Panc1 (cell line): Measurements from ENCODE around the gene TMEM170A. TPM values are rescaled to one million over a fixed set of nuclear protein-coding genes. Genes with fewer than 3 reads are reported as not detected.

Experiments used
- ATAC-seq: fragments of 200-7000 bp; cut with Tn5 transposase; 2 replicates; pipeline ENCODE4 v1.9.1; 2020; ENCODE audit warnings: mild to moderate bottlenecking, moderate library complexity
- BruUV-seq: library from RNA; stranded (reverse); fragments of 400-500 nt; replicated peaks from 2 replicates; lab custom pipeline; 2021; lab: Mats Ljungman, UMichigan
- CTCF ChIA-PET: fragments of 300-600 bp; sonication (Branson Sonifier 250); formaldehyde crosslinking; loops from one replicate; lab custom pipeline; 2022; ENCODE audit warnings: antibody characterized with exemption; lab: Charles Lee
- POLR2A ChIA-PET: fragments of 300-600 bp; sonication (Branson Sonifier 250); formaldehyde crosslinking; loops from one replicate; lab custom pipeline; 2022; ENCODE audit warnings: antibody characterized with exemption; lab: Charles Lee
- DNase-seq: peaks from one replicate; pipeline ENCODE4 v3.0.0-alpha.2; 2010; ENCODE audit warnings: low read depth, low spot score
- H3K27ac ChIP-seq: 2 replicates; pipeline ENCODE4 v1.5.1; 2011; ENCODE audit warnings: mild to moderate bottlenecking, low read length, inconsistent platforms
- H3K27me3 ChIP-seq: fragments of 200-500 bp; sonication (Bioruptor generic); 2 replicates; pipeline ENCODE4 v1.6.0; 2014; ENCODE audit warnings: low read length, inconsistent platforms; ENCODE audit not compliant: control insufficient read depth, insufficient read depth
- H3K36me3 ChIP-seq: fragments of 200-500 bp; sonication (Bioruptor generic); 2 replicates; pipeline ENCODE4 v1.5.1; 2014; ENCODE audit warnings: inconsistent platforms, mild to moderate bottlenecking, low read length, moderate library complexity; ENCODE audit not compliant: control insufficient read depth, insufficient read depth
- H3K4me1 ChIP-seq: 2 replicates; pipeline ENCODE4 v1.5.1; 2011; ENCODE audit warnings: inconsistent platforms, mild to moderate bottlenecking, low read length, moderate library complexity; ENCODE audit not compliant: control insufficient read depth, insufficient read depth
- H3K4me3 ChIP-seq, 2 experiments: 2 replicates each; pipeline ENCODE4 v1.5.1; 2011 to 2012; ENCODE audit warnings: low read depth in 2 of 2, low read length in 2 of 2, mild to moderate bottlenecking in 2 of 2, inconsistent platforms in 1 of 2, moderate library complexity in 1 of 2
- H3K9me3 ChIP-seq: fragments of 200-500 bp; sonication (Bioruptor generic); 2 replicates; pipeline ENCODE4 v1.5.1; 2014; ENCODE audit warnings: low read depth, mild to moderate bottlenecking, inconsistent platforms, low read length, moderate library complexity; ENCODE audit not compliant: control insufficient read depth, insufficient read depth
- POLR2AphosphoS5 ChIP-seq: IDR thresholded peaks from 2 replicates; pipeline ENCODE4 v1.6.1; 2012; ENCODE audit warnings: mild to moderate bottlenecking, low read depth, low read length, moderate library complexity
- SIN3A ChIP-seq: IDR thresholded peaks from 2 replicates; pipeline ENCODE4 v1.6.1; 2012; ENCODE audit warnings: low read depth, mild to moderate bottlenecking, low read length, moderate library complexity, borderline replicate concordance; ENCODE audit not compliant: insufficient read depth
- TCF7L2 ChIP-seq: IDR thresholded peaks from 2 replicates; pipeline ENCODE4 v1.6.1; 2011; ENCODE audit warnings: mild to moderate bottlenecking, low read depth, low read length, inconsistent platforms
- in situ Hi-C: cut with HindIII; loops from 2 replicates; pipeline ENCODE4 v1.10.0; 2016; ENCODE audit warnings: low sequenced_read_pairs, low pct_unique_long_range_greater_than_20kb
- intact Hi-C: fragments of 100-400 bp; cut with micrococcal nuclease; formaldehyde crosslinking; loops from one replicate; pipeline ENCODE4 v1.10.0; 2022; ENCODE audit not compliant: unreplicated experiment
- total RNA-seq: library from RNA; stranded (reverse); gene quantifications from one replicate; pipeline ENCODE4 v1.2.1, GENCODE V29; 2021; ENCODE audit not compliant: unreplicated experiment
- TF ChIP-seq, protein P1 (sequence below): fragments of 450-650 bp; IDR thresholded peaks from 2 replicates; pipeline ENCODE4 v1.5.1; 2017; ENCODE audit warnings: mild to moderate bottlenecking
- TF ChIP-seq, protein P2 (sequence below), 2 experiments: IDR thresholded peaks; 2 replicates each; pipeline ENCODE4 v1.6.1; 2011 to 2012; ENCODE audit warnings: low read depth in 2 of 2, control low read depth in 1 of 2, low read length in 1 of 2, mild to moderate bottlenecking in 1 of 2, moderate library complexity in 1 of 2; ENCODE audit not compliant: insufficient read depth in 1 of 2

Gene TMEM170A
- total RNA-seq, 1 experiment from 2014 or later, result 19.0 TPM

DNA sequence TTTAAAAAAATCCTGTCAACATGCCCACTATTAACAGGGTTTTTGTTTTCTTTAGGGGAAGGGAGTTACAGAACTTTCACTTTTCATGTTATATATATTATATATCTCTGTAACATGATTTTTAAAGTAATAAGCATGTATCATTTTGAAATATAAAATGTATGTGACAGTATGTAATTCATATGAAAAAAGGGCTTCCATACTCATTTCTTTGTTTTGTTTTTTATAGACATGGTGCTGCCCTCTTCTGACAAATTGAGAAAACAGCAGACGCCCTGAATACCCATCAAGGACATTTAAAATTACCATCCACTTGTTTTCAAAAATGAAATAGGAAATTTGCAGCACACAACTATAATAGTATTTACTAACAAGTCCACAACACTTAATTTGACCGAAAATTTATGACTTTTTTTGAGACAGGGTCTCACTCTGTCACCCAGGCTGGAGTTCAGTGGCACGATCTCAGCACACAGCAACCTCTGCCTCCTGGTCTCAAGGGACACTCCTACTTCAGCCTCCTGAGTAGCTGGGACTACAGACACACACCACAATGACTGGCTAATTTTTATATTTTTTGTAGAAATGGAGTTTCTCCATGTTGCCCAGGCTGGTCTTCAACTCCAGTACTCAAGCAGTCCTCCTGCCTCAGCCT, 61.5 kb downstream of the TMEM170A start:
- no peak for TF ChIP-seq SIN3A
- TF ChIP-seq, protein P1, sequence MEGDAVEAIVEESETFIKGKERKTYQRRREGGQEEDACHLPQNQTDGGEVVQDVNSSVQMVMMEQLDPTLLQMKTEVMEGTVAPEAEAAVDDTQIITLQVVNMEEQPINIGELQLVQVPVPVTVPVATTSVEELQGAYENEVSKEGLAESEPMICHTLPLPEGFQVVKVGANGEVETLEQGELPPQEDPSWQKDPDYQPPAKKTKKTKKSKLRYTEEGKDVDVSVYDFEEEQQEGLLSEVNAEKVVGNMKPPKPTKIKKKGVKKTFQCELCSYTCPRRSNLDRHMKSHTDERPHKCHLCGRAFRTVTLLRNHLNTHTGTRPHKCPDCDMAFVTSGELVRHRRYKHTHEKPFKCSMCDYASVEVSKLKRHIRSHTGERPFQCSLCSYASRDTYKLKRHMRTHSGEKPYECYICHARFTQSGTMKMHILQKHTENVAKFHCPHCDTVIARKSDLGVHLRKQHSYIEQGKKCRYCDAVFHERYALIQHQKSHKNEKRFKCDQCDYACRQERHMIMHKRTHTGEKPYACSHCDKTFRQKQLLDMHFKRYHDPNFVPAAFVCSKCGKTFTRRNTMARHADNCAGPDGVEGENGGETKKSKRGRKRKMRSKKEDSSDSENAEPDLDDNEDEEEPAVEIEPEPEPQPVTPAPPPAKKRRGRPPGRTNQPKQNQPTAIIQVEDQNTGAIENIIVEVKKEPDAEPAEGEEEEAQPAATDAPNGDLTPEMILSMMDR, result peak; percentile 68
- H3K27ac ChIP-seq, result no peak overlapping the region
- BruUV-seq, result no TSS peak

GRCh38 chr16:75402159-75402820, 62.2 kb downstream of the TMEM170A start:
- CTCF ChIA-PET, result interaction anchor here (0.7 kb wide), 1 partner anchor 53 kb away, joined by 3 read pairs; no protein-coding TSS in a partner anchor
- DNase-seq (no peak), ATAC-seq (no peak)
- Histone ChIP-seq H3K4me1 (no peaks in the 10 kb centered on the region), H3K9me3 (no peaks in the 10 kb centered on the region), H3K36me3 (no peaks in the 10 kb centered on the region; the same call in 1 of the 2 replicates), H3K27me3 (no peaks in the 10 kb centered on the region), H3K27ac (no peak overlapping the region), H3K4me3 (no peak overlapping the region)
- POLR2A ChIA-PET, result no interaction called here
- intact Hi-C loops, result loop anchor here (2.0 kb wide), 1 partner anchor 203 kb away; no protein-coding TSS in a partner anchor
- no TSS peak for BruUV-seq
- in situ Hi-C loops, result no loop called here
- TF ChIP-seq SIN3A (no peak), TCF7L2 (no peak), POLR2AphosphoS5 (no peak)
- TF ChIP-seq, protein P2, sequence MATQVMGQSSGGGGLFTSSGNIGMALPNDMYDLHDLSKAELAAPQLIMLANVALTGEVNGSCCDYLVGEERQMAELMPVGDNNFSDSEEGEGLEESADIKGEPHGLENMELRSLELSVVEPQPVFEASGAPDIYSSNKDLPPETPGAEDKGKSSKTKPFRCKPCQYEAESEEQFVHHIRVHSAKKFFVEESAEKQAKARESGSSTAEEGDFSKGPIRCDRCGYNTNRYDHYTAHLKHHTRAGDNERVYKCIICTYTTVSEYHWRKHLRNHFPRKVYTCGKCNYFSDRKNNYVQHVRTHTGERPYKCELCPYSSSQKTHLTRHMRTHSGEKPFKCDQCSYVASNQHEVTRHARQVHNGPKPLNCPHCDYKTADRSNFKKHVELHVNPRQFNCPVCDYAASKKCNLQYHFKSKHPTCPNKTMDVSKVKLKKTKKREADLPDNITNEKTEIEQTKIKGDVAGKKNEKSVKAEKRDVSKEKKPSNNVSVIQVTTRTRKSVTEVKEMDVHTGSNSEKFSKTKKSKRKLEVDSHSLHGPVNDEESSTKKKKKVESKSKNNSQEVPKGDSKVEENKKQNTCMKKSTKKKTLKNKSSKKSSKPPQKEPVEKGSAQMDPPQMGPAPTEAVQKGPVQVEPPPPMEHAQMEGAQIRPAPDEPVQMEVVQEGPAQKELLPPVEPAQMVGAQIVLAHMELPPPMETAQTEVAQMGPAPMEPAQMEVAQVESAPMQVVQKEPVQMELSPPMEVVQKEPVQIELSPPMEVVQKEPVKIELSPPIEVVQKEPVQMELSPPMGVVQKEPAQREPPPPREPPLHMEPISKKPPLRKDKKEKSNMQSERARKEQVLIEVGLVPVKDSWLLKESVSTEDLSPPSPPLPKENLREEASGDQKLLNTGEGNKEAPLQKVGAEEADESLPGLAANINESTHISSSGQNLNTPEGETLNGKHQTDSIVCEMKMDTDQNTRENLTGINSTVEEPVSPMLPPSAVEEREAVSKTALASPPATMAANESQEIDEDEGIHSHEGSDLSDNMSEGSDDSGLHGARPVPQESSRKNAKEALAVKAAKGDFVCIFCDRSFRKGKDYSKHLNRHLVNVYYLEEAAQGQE (IDR thresholded peaks at IDR 0.05; ENCODE audit: insufficient read depth in 1 of 2, low read depth in 2 of 2, low read length in 1 of 2), result no peak
- TF ChIP-seq, protein P1, result no peak

More for the DNA sequence above, 61.5 kb downstream of the TMEM170A start:
- Histone ChIP-seq H3K27me3 (no peaks in the 10 kb centered on the region), H3K36me3 (no peaks in the 10 kb centered on the region; the same call in 1 of the 2 replicates), H3K9me3 (no peaks in the 10 kb centered on the region), H3K4me3 (no peak overlapping the region), H3K4me1 (no peaks in the 10 kb centered on the region)
- in situ Hi-C loops (no loop called here), intact Hi-C loops (loop anchor here (2.0 kb wide), 1 partner anchor 204 kb away; no protein-coding TSS in a partner anchor)
- ATAC-seq (no peak), DNase-seq (no peak)
- POLR2A ChIA-PET, result interaction anchor here (0.5 kb wide), 1 partner anchor 245 kb away, joined by 6 read pairs; no protein-coding TSS in a partner anchor
- CTCF ChIA-PET, result interaction anchor here (0.7 kb wide), 1 partner anchor 53 kb away, joined by 3 read pairs; no protein-coding TSS in a partner anchor
